SK-N-SH (cell line): ENCODE data around the gene ANKRD44. TPM values are rescaled to one million over a fixed set of nuclear protein-coding genes. Genes with fewer than 3 reads are reported as not detected.

Experiments used
- CTCF ChIA-PET: fragments of 300-600, 350-600 bp; formaldehyde crosslinking; extraction: SDS; loops from one replicate; lab custom pipeline; 2021; lab: Yijun Ruan, JAX
- POLR2A ChIA-PET: fragments of 350-600 bp; sonication (Branson Sonifier 250); formaldehyde crosslinking; extraction: SDS; loops from one replicate; lab custom pipeline; 2020; ENCODE audit warnings: antibody characterized with exemption, inconsistent platforms; lab: Yijun Ruan, JAX
- DNase-seq: peaks from one replicate; pipeline ENCODE4 v3.0.0; 2012
- H2AFZ ChIP-seq: fragments of 200-600 bp; sonication (generic); 2 replicates; pipeline ENCODE4 v1.8.1; 2016; ENCODE audit warnings: antibody characterized with exemption, mild to moderate bottlenecking, low read depth
- H3F3A ChIP-seq: fragments of 200-600 bp; sonication (generic); replicated peaks from 2 replicates; pipeline ENCODE3; 2016; ENCODE audit warnings: antibody characterized with exemption, mild to moderate bottlenecking; ENCODE audit not compliant: insufficient read depth
- H3K27ac ChIP-seq, 2 experiments: fragments of 200-500 bp in 1 of 2; fragments of 200-600 bp in 1 of 2; sonication (Bioruptor generic) in 1 of 2; sonication (generic), shearing (Covaris generic) in 1 of 2; 2 replicates each; pipeline versions ENCODE4 v1.5.1 to v1.6.1; 2014 to 2016; ENCODE audit warnings: low read depth in 2 of 2, inconsistent platforms in 1 of 2, low read length in 1 of 2, mild to moderate bottlenecking in 1 of 2, mixed read lengths in 1 of 2
- H3K27me3 ChIP-seq: fragments of 200-600 bp; sonication (generic), shearing (Covaris generic); 2 replicates; pipeline ENCODE4 v1.6.1; 2016; ENCODE audit warnings: mixed run types; ENCODE audit not compliant: insufficient read depth
- H3K36me3 ChIP-seq, 2 experiments: fragments of 200-500 bp in 1 of 2; fragments of 200-600 bp in 1 of 2; sonication (Bioruptor generic) in 1 of 2; sonication (generic) in 1 of 2; replicated peaks in 1 of 2; 2 replicates each; pipeline versions ENCODE3 to v1.5.1; 2014 to 2016; ENCODE audit warnings: low read length in 1 of 2, mild to moderate bottlenecking in 1 of 2; ENCODE audit not compliant: insufficient read depth in 2 of 2, control insufficient read depth in 1 of 2
- H3K4me1 ChIP-seq, 2 experiments: fragments of 200-500 bp in 1 of 2; fragments of 200-600 bp in 1 of 2; sonication (Bioruptor generic) in 1 of 2; sonication (generic), shearing (Covaris generic) in 1 of 2; 2 replicates each; pipeline versions ENCODE4 v1.5.1 to v1.6.1; 2014 to 2016; ENCODE audit warnings: low read depth in 1 of 2, low read length in 1 of 2, mixed run types in 1 of 2; ENCODE audit not compliant: insufficient read depth in 2 of 2, control insufficient read depth in 1 of 2
- H3K4me2 ChIP-seq: fragments of 200-600 bp; sonication (generic), shearing (Covaris generic); 2 replicates; pipeline ENCODE4 v1.6.1; 2017; ENCODE audit warnings: mixed run types
- H3K4me3 ChIP-seq, 2 experiments: fragments of 200-500 bp in 1 of 2; fragments of 200-600 bp in 1 of 2; sonication (Bioruptor generic) in 1 of 2; sonication (generic), shearing (Covaris generic) in 1 of 2; 2 replicates each; pipeline versions ENCODE4 v1.5.1 to v1.8.1; 2014 to 2016; ENCODE audit warnings: low read depth in 2 of 2, inconsistent platforms in 1 of 2, low read length in 1 of 2, mild to moderate bottlenecking in 1 of 2, mixed read lengths in 1 of 2, moderate library complexity in 1 of 2
- H3K79me2 ChIP-seq: fragments of 200-600 bp; sonication (generic); 2 replicates; pipeline ENCODE4 v1.8.1; 2017; ENCODE audit warnings: mild to moderate bottlenecking; ENCODE audit not compliant: insufficient read depth
- H3K9ac ChIP-seq: fragments of 200-600 bp; sonication (generic); 2 replicates; pipeline ENCODE4 v1.6.1; 2017; ENCODE audit warnings: mixed run types
- H3K9me2 ChIP-seq: fragments of 200-600 bp; sonication (generic); 2 replicates; pipeline ENCODE4 v1.6.1; 2017; ENCODE audit warnings: mixed run types
- H3K9me3 ChIP-seq: fragments of 200-600 bp; sonication (generic); 2 replicates; pipeline ENCODE4 v1.6.1; 2017; ENCODE audit warnings: mixed run types, mild to moderate bottlenecking, moderate library complexity
- H4K20me1 ChIP-seq: fragments of 200-600 bp; sonication (generic); 2 replicates; pipeline ENCODE4 v1.6.1; 2017; ENCODE audit warnings: mild to moderate bottlenecking, mixed run types; ENCODE audit not compliant: insufficient read depth
- FOSL2 ChIP-seq: IDR thresholded peaks from 2 replicates; pipeline ENCODE4 v1.4.0; 2012; ENCODE audit warnings: low read depth, mild to moderate bottlenecking, moderate library complexity, borderline replicate concordance
- GABPA ChIP-seq: IDR thresholded peaks from 2 replicates; pipeline ENCODE4 v1.4.0; 2012; ENCODE audit warnings: low read depth, mild to moderate bottlenecking
- GATA2 ChIP-seq: sonication (generic); formaldehyde crosslinking; IDR thresholded peaks from 2 replicates; pipeline ENCODE4 v1.5.0; 2020; ENCODE audit warnings: mild to moderate bottlenecking, missing genetic modification reagents
- MEF2A ChIP-seq: IDR thresholded peaks from 2 replicates; pipeline ENCODE4 v1.4.0; 2012; ENCODE audit warnings: low read depth, borderline replicate concordance
- RAD21 ChIP-seq: IDR thresholded peaks from 2 replicates; pipeline ENCODE4 v1.6.1; 2012; ENCODE audit warnings: mild to moderate bottlenecking, low read length
- SIN3A ChIP-seq: IDR thresholded peaks from 2 replicates; pipeline ENCODE4 v1.6.1; 2012; ENCODE audit warnings: low read depth, mild to moderate bottlenecking, low read length, moderate library complexity, borderline replicate concordance
- TEAD4 ChIP-seq: IDR thresholded peaks from 2 replicates; pipeline ENCODE4 v1.4.0; 2012; ENCODE audit warnings: mild to moderate bottlenecking, borderline replicate concordance; ENCODE audit not compliant: insufficient read depth
- WGBS: methylation state at CpG from one replicate; pipeline ENCODE4 v1.1.6; 2017; ENCODE audit warnings: low lambda C conversion rate; 5-methylcytosine and 5-hydroxymethylcytosine counted together
- polyA plus RNA-seq, 3 experiments: library from polyadenylated mRNA; depleted of rRNA; stranded (reverse); fragments of >200 nt; gene quantifications; 2 replicates each; pipeline ENCODE4 v1.2.3, GENCODE V29; 2012

The ANKRD44 gene
- polyA plus RNA-seq, 1 of the 3 experiments (the other 2 are of a cell fraction): 12.5 TPM

GRCh38 chr2:196941398-196942078 is 369.0 kb downstream of the ANKRD44 start:
- H3K36me3 ChIP-seq: no peaks in the 10 kb centered on the region
- no peak overlapping the region for H3K9ac ChIP-seq
- no peaks in the 10 kb centered on the region for H3K9me3 ChIP-seq
- no peaks in the 10 kb centered on the region for H3K4me1 ChIP-seq
- H3K4me2 ChIP-seq: no peak overlapping the region
- no peaks in the 10 kb centered on the region for H4K20me1 ChIP-seq
- no peaks in the 10 kb centered on the region for H3K27me3 ChIP-seq
- WGBS: 80% methylated on average over 4 of the region's 4 CpGs
- H3K79me2 ChIP-seq: no peaks in the 10 kb centered on the region
- POLR2A ChIA-PET: no interaction called here
- H2AFZ ChIP-seq: peak overlapping the region; percentile 74; the same call in 1 of the 2 replicates
- CTCF ChIA-PET: no interaction called here
- TF ChIP-seq GABPA (no peak), MEF2A (no peak), RAD21 (no peak), TEAD4 (no peak)
- TF ChIP-seq, all 33 proteins: peak for 0
- Histone ChIP-seq H3K27ac (no peak overlapping the region), H3K4me3 (no peak overlapping the region), H3F3A (no peaks in the 10 kb centered on the region), H3K9me2 (peaks cover 3% of the 10 kb centered on the region; the same call in 1 of the 2 replicates)
- DNase-seq: no peak

- Histone ChIP-seq H3K4me1 (no peaks in the 10 kb centered on the region), H3K4me2 (no peak overlapping the region), H3K9ac (no peak overlapping the region), H2AFZ (no peak overlapping the region), H3F3A (no peaks in the 10 kb centered on the region), H4K20me1 (no peaks in the 10 kb centered on the region), H3K9me3 (no peaks in the 10 kb centered on the region), H3K4me3 (no peak overlapping the region), H3K9me2 (no peaks in the 10 kb centered on the region), H3K27ac (no peak overlapping the region), H3K79me2 (no peaks in the 10 kb centered on the region), H3K36me3 (no peaks in the 10 kb centered on the region), H3K27me3 (no peaks in the 10 kb centered on the region)
- no peak for DNase-seq
- ChIA-PET POLR2A (no interaction called here), CTCF (interaction anchor here (0.7 to 1.7 kb wide), 2 partner anchors 9 to 304 kb away, joined by 3 to 6 read pairs; no protein-coding TSS in a partner anchor)
- WGBS: 100% methylated on average over 1 of the region's 1 CpG
- TF ChIP-seq GABPA: no peak
- no peak for TF ChIP-seq GATA2 (CRISPR knock-in tag)
- peak; percentile 24; the same call in 1 of the 2 replicates for TF ChIP-seq FOSL2
- no peak for TF ChIP-seq SIN3A
Observed at GRCh38 chr2:196939371-196939770, 371.2 kb downstream of the ANKRD44 start.

Other genes starting within 250 kb of the ANKRD44 start
- gene SF3B1, start 124.2 kb upstream of the ANKRD44 start, polyA plus RNA-seq (2012; rRNA removed): 162 and 276 TPM in 2 replicates
- 3.6 and 4.5 TPM in 2 replicates for gene COQ10B, start 142.8 kb upstream of the ANKRD44 start, polyA plus RNA-seq (2012; rRNA removed)
- gene HSPD1, start 189.1 kb upstream of the ANKRD44 start, polyA plus RNA-seq (2012; rRNA removed): 212 and 227 TPM in 2 replicates
- 130 and 142 TPM in 2 replicates for gene HSPE1, start 189.6 kb upstream of the ANKRD44 start, polyA plus RNA-seq (2012; rRNA removed)
- 22.0 and 24.6 TPM in 2 replicates for gene MOB4, start 205.3 kb upstream of the ANKRD44 start, polyA plus RNA-seq (2012; rRNA removed)